ENCODE results near the gene KYNU.

The KYNU gene

DNA sequence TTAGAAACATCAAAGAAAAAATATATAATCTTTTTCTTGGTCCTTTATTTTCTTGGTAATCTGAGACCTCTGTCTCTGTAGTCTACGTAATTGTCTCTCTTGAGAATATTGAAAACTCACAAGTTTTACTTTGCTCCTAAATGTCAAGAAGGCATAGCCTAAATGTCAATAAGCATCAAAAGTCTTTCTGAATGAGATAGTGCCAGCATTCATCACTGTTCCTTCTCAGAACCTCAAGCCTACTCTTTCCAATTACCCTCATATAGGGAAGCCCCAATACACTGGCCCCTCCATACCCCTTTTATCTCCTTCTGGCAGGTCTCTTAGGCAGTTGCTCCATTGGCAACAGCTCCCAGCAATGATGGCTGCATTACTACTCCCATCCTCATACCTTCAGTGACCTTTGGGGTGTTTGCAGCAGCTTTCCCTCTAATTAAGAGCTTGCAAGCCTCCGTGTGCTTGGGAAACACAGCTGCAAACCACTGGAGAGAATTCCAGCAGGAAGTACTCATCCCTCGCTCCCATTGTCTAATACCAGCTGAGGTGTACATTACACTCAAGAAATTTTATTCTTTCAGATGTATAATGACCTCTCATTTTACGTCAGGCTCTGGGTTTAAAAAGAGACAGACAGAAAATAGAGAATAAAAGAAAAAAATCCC is 95.8 kb downstream of the KYNU start:
- DNase-seq: no peak

DNA sequence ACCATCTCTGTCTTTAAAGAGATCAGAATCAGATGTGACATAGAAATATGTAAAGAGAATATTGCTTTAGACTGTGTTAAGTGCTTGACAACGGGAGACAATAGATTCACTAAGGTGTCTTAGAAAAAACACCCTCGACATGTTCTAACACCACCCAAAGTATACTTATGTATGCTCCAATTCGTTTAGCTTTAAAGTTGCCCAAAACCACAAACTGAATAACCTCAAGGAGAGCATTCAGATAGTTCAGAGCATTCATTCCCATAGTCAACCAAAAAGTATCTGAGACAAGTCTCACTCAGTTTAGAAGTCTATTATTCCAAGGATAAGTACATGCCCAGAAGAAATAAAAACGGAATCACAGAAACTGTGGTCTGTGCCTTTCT is 96.4 kb downstream of the KYNU start:
- no peak for DNase-seq

DNA sequence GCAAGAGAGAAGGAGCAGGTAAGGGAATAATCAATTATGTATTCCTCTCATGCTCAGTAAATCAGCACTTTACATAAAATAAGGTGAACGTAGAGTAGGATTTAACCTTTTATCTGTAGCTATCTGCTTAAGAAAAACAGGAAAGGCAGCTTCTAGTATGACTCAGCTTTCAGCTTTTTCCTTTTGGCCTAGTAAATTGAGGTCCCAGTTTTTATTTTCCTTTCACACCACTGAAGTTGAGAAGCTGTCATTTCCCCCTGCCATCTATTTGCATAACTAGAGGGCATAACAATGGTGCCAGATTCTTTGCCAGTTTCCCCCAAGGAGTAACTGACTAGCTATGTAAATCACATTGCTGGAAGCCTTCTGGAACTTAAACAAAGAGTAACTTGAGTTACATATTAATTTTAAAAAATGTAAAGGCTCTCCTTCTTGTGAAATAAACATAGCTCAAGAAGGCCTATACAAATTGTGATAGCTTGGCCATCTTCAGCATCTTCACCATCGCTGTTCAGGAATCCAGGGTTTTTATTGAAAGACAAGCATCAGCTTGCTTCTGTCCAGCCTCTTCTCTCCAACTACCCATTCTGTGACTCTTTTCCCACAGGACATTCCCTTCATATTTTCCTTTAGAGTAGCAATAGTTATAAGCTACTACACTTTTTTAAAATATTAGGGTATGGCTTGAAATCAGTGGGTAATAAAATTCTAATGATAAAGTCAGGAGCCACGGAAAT is 97.0 kb downstream of the KYNU start:
- no peak for DNase-seq

DNA sequence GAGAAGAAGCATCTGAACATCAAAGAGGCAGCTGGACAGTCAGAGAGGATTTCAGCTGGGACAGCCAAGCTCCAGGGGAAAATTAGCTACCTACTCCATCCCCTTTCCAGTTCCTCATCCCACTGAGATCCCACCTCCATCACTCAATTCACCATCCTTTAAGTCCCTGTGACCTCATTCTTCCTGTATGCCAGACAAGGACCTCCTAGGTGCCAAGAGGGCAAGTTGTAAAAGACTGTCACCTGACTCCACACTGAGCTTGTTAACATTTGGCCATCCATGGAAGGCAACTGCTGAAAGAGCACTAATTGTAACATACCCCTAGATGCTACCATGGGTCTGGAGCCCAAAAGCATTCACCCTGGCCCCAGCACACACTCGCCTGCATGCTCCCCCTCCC is 97.8 kb downstream of the KYNU start:
- no peak for DNase-seq

DNA sequence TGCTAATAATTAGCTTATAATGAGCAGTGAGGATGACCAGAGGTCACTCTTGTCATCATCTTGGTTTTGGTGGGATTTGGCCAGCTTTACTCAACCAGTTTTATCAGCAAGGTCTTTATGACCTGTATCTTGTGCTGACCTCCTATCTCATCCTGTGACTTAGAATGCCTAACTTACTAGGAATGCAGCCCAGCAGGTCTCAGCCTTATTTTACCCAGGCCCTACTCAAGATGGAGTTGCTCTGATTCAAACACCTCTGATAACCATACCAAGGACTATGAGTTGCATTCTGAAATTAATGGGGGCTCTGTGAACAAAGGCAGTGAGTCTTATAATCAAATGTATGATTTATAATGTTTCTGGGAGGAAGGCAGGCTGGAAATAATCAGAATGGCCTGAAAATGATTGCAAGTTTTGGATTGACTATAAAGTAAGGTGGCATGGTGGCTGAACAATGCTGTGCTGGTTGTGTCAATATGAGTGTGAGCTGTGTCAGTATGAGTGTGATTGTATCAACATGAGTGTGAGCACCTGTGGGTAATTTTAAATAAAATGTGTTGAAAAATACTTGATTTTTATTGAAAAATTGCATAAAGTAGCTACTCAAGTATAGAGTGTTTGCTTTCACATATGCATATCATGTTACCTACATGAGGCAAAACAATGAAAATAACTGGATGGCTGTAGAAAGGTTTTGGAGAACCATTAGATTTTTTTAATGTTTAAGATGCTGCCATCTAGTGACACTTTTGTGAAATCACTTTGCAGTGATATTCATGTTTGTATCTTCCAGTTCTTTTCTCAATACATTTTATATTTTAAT is 103.0 kb downstream of the KYNU start:
- no peak for DNase-seq

DNA sequence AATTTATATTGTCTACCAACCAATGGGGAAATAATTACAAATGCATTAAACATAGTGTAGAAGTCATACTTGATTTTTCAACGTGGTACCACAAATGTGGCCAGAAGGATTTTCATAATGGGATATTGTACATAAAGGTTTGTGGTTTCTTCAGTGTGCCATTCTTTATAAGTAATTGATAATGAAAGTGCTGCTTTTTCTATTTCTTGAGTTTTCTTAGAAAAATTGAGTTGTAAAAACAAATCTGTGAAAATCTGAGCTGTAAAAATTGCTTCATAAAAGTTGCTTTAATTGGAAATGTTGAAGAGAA is 103.6 kb downstream of the KYNU start:
- no peak for DNase-seq

DNA sequence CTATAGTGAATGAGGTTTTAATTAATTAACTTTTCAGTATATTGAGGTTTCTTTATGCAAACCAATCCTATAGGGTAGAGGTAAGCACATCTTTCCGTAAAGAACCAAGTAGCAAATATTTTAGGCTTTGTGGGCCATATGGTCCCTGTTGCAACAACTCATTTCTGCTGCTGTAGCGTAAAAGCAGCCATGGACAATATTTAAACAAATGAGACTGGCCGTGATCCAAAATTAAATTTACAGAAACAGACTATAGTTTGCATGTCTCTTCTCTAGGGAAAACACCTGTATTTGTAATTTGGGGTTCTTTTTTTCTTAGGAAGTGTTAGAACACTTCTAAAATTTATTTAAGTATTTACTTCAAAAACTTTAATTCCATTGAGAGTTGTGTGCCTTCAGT is 104.3 kb downstream of the KYNU start:
- no peak for DNase-seq

DNA sequence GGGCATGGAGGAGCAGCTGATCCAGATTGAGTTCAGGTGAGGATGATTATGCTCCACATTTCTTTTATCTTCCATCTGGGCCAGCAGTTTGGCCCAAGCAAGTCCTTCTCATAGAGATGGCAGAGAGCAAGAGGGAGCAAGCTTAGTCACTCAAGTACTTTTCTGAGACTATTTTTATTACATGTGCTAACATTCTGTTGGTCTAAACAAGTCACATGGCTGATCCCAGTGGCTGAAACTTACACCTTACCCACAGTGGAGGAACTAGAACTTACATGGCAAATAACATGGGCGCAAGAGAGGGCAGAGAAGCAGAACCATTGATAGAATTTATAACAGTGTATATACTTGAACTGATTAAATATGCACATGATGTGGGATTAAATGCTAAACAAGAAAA is 105.7 kb downstream of the KYNU start:
- no peak for DNase-seq

DNA sequence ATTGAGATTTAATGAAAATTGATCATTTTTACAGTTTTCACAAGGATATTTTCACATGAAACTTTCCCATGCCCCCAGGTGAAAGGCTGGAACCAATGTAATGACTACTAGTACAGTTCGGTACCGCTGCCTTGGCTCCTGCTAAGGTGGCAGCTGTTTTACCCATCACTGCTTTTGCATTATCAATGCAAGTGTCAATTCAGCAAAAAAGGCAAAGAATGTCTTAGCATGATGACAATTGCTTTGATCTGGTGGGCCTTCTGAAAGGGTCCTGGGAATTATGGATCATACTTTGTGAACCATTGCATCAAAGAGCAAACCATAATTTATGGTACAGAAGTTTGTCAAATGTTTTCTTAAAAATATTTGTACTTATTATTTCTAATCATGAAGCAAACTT is 107.2 kb downstream of the KYNU start:
- DNase-seq: no peak

DNA sequence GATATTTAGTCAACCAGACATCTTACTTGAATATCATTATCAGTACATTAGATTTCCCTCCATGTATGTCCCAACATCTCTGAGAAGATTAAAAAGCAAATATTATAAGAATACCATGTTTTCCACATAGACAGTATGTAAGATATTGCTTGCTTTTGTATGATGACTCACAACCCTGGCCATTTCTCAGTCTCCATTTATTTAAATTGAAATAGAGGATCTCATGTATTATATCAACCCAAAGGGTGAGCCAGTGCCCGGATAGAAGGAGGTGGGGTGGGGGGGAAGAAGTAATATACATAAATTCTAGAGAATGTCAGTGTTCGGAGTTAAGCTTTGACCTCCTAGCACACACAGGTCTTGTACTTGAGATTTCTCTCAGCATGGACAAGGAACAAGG is 109.6 kb downstream of the KYNU start:
- DNase-seq: no peak

DNA sequence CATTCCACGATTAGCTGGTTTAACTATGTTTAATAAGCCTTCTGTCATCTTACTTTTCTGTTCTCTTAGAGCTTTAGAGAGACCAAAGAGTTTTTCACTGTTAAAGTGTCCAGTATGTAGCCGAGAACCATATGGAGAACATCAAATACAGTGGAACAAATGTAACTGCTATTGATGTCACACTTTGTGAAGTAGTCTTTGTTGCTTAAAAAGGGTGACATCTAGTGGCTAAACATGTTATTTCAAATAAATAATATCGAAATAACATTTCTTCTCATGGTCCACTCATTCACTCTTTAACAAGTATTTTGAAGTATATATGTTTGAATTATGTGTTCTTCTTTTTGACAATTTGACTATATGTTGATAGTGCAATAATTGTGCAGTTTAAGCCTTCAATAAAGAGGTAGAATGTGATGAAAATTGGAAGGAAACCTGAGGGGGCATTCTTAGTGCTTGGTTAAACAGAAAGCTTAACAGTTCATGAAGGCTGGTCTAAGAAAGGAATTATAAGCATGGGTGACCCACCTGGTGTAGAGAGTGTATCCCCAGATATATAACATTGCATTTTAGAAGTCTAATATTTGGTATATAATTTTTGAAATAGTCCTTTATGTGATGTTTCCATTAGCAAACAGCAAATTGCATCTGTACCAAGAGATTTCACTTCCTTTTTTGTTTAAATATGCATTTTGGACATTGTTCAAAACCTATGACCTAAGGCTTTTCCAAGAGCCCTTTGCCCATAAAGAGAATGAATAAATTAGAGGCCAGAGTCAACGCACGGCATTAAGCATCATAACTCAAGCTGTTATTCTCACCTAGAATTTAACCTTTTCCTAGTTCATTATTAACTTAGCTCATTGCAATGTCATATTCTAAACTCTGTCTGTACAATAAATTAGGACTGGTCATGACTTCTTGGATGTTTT is 112.1 kb downstream of the KYNU start:
- DNase-seq: no peak

DNA sequence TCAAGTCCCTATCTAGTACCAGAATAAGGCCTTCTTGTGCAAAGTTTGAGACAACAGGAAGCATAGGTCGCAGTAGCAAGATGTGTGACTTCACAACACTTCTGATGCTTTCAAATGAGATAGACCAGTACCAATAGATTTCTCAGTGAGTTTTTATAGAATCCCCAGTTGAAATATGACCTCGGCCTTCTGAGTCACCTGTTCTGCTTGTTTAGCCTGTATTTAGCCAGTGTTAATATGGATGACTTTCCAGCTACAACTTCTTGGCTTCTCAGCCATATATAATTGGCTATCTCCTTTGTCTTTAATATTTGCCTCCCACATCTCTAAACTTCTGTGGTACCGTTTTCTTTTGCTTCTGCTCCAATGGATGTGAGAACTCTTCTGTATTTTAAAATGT is 113.8 kb downstream of the KYNU start:
- DNase-seq: no peak

DNA sequence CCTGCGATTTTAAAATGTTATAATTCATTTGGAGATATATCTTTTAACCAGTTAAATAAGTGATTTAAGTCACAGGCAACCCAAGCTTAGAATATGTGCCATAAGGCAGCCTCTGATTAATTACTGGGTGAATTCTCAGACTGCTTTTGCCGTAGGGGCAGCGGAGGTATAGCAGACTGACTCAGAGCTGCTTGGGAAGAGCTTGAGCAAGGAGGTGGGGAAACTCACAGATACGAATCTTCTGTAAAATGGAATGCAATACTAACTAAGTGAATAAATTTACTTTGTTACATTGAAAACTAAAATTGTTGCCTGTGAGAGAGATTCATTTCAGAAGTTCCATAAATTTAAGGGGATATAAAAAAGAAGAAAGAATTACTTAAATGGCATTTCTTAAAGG is 115.4 kb downstream of the KYNU start:
- DNase-seq: no peak

DNA sequence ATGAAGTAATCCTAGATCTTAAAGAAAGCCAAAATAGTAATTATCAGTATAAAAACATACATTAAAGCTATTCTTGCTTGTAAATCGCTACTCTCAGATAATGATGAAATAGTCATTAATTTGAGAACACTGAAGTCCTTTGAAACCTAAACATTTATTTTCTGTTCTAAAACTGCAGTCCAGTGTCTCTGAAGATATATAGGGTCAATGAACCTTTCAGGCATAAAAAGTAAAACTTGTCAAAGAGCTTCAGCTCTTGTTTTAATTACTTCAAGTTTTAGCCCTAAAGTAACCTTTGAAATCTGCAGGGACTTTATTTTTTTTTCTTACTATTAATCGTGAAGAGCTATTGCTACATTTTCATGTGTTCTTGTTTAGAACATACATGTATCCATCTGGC is 116.3 kb downstream of the KYNU start:
- no peak for DNase-seq

DNA sequence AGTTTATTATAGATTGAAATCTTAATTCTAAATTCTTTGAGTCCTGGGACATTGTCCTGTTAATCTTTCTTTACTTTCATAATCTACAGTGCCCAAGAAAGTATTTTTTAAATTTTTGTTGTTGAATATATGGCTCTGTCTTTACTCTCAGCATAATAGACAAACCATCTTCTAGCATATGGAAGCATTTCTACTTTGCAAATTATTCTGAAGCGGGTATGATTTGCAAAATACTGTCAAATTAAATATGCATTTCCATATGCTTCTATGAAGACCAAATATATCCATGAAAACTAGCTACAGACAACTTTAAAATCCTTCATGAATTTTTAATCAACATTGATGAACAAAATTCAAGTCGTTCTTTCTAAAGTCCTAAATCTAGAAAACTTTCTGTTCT is 117.2 kb downstream of the KYNU start:
- DNase-seq: no peak

DNA sequence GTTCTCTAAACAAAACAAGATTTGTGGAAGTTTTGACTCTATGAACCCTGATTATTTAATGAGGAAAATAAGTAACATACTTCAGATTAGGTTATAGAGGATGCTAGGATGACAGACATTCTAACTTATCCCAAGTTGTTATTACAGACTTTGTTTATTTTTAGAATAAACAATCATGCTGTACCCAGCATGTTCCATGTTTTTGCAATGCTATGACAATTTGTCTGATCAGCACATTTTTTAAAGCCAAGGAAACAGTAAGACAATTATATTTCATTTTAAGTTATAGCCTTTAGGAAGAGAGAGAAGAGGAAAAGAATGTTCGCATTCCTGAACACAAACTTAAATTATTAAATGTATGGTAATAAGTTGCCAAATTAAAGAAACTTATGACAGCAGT is 119.8 kb downstream of the KYNU start:
- no peak for DNase-seq

DNA sequence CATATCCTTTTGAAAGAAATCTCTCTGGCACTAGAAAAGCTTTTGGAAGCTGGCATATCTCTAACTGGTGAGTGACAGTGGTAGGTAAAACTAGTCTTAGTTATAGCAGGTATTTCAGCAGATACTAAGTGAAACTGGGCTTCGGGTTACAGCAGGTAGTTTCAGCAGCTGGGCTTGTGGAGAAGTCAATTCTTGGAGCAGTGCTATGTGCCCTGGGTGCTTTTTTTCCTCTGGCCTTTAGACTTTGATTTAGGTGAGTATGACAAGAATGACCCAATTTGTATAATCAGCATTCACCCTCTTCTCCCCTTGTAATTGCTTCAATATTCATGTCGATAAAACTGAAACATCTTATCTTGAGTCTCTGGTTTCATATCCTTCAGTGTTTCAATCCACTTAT is 123.1 kb downstream of the KYNU start:
- DNase-seq: no peak

DNA sequence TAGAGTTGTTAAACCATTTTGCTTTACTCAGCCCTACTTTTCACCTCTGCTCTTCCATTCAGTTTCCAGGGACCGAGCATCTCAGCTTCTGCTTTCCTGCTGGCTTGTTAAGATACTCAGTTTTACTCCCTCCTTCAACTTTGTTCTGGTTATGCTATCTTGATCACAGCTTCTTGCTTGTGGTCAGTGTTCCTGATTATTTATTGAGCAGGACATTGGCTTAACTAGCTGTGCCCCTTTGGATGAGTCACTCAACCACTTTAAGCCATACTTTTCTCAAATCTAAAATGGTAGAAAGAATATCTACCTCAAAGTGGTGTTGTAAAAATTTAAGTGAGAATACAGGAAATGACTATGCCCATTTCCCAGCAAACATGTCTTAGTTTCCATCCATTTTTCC is 124.0 kb downstream of the KYNU start:
- DNase-seq: no peak

DNA sequence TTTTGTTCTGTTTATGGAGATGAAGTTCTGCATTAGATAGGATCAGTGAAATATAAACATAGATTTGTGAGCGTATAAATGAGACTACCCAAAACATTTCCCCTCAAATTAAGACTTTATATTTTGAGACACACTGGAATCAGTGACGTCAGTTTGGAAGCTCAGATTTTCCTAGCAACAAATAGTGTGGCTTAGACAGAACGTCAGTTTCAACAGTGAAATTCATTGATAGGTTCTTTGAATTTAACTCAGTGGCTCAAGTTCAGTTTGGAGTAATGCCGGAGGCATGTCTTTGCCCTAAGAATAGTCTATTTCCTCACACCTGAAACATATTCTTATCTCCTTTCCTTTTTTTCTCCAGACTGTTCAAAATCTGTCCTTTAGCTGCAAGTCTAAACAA is 138.2 kb downstream of the KYNU start:
- DNase-seq: no peak

DNA sequence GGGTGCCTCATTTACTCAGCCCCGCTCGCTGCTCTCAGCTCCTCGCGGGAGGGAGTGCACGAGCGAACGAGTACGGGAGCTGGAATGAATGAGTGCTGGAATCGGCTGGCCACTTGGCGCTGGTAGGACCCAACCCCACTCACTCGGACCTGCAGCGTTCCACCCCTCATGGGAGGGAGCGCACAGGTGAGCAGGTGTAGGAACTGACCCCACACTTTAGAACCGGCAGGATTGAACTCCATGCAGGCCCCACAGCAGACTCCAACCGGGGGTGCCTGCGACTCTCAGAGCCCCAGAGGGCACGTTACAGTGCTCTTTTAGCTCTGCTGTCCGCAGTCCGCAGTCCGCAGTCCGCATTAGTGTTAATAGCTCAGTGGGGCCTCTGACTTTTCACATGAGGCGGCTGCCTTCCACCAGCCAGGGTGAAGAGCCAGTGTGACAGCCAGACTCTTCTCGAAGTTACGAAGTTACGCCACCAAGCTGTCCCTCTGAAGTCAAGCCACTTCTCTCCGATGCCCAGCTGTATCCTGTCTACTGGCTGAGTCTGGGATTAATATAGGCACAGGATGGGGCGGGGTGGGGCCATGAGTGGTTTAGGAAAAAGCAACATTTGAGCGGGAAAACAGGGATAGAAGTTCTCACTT is 149.1 kb downstream of the KYNU start:
- DNase-seq: no peak

DNA sequence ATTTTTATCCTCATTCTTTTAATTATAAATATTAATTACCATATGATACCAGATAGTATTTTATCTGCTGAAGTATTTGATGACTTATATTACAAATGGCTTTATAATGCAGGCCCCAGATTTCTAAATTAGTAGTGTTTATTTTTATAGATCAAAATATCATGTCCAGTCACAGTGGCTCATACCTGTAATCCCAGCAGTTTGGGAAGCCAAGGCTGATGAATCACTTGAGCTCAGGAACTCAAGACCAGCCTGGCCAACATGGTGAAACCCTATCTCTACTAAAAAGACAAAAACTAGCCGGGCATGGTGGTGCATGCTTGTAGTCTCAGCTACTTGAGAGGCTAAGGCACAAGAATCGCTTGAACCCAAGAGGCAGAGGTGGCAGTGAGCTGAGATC is 151.7 kb downstream of the KYNU start:
- no peak for DNase-seq

DNA sequence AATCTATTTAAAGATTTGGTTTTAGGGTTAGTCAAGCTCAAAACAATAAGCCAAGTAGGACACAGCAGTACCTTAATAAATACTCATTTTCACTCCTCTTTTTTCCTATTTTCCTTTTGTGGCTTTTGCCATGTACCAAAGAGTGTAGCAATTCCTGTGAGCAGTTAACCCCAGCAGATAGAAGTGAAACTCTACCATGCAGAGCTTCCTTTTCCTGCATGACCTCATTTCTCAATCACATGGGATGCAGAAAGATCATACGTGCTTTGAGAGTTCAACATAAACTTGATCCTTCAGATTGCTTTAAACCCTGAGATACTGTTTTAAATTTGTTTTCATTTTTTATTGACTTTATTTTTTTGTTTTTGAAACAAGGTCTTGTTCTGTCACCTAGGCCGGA is 152.7 kb downstream of the KYNU start:
- DNase-seq: no peak
